ENCODE data around the gene SYNDIG1.

SYNDIG1 gene

GRCh38 chr20:24691901-24692351 is 222.5 kb downstream of the SYNDIG1 start:
- no peak for DNase-seq (ENCODE audit: low read depth in 2 of 2)

GRCh38 chr20:24692446-24693200 is 223.2 kb downstream of the SYNDIG1 start:
- DNase-seq (ENCODE audit: low read depth in 2 of 2): no peak

- no peak for DNase-seq (ENCODE audit: low read depth in 2 of 2)
Observed at GRCh38 chr20:24693466-24694156, 224.2 kb downstream of the SYNDIG1 start.

DNA sequence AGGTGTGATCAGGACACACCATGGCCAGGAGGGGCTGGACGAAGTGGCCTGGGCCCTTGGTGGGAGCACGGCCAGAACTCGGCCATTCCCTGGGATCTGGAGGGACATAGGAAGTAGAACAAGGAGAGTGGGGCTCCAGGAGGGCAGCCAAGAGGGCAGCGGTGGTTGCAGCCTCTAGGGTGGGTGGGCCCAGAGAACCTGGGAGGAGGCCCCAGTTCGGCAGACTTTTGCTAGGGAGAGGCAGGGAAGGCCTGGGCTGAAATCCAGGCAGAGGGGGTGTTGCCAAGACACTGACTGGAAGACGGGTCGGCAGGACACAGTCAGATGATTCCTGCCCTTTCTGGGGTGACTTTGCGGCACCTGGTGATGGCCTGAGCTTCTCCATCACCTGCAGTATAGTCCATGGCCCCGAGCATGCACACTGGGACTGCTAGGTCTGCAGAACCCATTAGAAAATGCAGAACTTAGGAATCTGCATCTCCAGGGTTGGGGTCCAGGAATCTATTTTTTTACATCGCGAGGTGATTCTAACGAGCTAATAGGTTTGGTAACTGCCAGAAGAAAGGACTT is 224.8 kb downstream of the SYNDIG1 start:
- no peak for DNase-seq (ENCODE audit: low read depth in 2 of 2)

DNA sequence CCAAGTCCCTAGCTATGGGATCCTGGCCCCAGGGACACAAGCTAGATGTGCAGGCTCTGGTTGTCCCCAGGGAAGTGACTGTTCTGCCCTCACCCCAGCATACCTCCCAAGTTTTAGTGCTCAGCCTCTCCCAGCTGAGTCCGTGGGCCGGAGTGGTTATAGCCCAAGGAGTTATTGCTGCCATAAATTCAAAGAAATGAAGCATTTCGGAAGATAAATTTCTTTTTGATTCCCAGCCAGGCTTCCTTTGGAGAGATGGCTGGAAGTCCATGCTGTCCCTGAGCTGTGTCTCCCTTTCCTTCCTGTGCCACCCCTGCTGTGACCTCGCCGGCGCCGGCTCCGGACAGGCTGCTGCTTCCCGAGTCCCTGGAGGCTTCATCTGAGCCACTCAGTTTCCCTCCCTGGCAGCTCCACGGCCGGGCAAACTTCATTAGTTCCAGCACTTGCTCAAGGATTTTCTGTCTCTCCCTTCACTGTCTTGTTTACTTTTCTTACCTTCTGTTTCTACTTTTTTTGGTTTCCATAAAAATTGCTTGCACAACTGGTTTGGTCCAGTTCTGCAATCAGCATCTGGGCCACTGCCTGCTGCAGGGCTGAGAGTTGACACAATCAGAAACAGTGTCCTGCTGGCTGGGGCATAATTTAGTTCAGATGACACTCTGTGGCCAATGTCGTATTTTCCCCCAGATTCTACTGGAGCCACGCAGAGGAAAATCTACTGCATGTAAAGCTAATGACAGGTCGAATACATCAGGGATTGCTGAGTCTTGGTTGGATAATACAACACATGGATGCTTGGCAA is 225.5 kb downstream of the SYNDIG1 start:
- no peak for DNase-seq (ENCODE audit: low read depth in 2 of 2)

DNA sequence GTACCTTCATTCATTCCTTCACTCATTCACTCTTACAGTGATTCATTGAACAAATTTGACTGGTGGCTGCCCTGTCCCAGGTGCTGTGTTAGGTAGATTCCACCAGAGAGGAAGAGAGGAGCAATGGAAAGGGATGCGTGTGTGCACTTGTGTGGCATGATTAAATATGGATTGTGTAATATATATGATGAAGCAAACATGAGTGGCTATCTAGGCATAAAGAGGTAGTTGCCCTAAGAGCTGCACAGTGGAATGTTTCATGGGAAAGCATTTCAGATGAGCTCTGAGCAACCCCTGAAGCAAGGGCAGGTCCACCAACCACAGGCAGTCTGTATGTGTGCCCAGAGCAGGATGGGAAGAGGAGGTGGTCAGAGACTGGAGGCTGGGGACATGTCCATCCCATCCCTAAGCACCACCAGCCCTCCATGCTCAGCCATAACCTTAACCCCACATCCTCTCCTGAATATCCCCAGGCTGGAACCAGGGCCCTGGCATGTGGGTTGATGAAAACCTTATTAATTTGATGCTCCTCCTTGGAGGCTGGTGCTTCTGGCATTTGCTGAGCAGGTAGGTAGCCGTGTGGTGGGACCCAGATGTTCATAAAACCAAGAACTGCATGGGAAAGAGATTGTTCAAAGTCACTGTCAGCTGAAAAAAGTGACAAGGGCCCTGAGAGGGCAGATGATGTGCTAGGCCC is 226.2 kb downstream of the SYNDIG1 start:
- DNase-seq (ENCODE audit: low read depth in 2 of 2): no peak

GRCh38 chr20:24696396-24696795 is 227.0 kb downstream of the SYNDIG1 start:
- DNase-seq (ENCODE audit: low read depth in 2 of 2): no peak

DNA sequence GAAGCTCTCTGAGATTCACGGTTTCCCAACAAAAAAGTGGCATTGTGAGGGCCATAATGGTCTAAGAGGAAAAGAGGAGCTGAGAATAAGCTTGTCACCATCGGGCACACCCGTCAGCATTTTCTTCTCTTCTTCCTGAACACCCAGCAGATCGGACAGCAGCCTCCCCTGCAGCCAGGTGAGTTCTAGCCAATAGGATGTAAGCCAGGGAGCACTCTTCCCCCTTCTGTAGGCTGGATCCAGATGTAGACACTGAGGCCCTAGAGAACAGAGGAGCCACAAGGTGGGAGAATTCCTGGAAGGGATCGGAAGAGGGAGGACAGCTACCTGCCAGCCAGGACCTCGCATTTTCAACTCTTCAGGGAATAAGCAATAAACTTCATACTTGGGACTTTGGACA is 228.0 kb downstream of the SYNDIG1 start:
- DNase-seq (ENCODE audit: low read depth in 2 of 2): no peak

- no peak for DNase-seq (ENCODE audit: low read depth in 2 of 2)
Observed at GRCh38 chr20:24698189-24698588, 228.8 kb downstream of the SYNDIG1 start.

DNA sequence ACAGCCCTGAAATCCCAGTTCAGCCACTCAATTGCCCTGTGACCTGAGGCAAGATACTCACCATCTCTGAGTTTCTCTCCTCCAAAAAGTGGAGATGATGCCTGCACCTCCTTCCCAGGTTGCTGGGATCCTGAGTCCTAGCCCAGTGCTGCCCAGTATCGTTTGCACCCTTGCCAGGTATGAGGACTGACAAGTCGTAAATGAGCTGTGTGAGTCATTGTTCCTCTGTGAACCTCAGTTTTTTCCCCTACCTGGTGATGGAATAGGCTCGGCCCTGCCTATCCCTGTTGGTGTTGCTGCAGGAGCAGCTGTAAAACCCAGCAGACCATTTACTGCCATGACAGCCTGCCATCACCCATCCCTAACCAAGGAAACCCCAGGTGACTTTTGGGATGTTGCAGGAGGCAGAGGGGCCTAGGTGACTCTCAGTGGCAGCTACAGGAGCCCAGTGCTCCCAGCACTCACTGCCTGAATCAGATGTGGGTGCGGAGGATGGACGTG is 229.3 kb downstream of the SYNDIG1 start:
- no peak for DNase-seq (ENCODE audit: low read depth in 2 of 2)

DNA sequence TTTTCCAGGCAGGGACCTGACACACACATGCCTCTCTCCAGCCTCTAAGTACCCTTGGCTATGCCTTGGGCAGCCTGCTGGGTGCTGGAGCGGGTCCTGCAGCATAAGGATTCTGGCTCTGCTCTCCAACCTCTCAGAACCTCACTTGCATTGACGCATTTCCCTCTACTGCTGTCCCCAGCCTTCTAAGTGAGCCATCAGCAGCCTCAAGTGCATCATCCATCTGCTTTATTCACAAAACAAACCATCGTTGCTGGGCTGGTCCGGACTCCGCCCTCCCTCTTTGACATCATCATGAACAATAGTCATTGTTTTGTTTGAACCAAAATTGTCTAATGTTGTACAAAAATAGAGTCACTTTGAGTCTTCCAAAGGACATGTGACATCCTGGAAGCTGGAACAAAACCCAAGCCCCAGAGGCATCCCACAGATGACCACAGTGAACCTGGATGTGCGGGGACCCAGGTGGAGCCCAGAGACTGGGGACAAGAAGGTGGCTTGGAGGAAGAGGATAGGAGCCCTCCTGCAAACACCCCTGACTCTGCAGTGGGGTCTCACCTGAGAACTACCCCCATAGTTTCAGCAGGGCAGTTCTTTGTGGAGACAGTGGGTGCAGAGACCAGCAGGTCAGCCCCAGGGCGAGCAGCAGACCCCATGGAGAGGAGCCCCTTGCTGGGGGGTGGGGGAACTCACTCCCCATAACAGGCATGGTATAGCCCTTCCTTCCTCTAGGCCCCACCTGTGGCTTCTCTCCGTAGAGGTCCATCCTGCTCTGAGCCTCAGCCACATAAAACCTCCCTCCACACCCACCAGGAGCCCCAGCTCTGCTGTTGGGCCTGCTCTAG is 230.1 kb downstream of the SYNDIG1 start:
- no peak for DNase-seq (ENCODE audit: low read depth in 2 of 2)

DNA sequence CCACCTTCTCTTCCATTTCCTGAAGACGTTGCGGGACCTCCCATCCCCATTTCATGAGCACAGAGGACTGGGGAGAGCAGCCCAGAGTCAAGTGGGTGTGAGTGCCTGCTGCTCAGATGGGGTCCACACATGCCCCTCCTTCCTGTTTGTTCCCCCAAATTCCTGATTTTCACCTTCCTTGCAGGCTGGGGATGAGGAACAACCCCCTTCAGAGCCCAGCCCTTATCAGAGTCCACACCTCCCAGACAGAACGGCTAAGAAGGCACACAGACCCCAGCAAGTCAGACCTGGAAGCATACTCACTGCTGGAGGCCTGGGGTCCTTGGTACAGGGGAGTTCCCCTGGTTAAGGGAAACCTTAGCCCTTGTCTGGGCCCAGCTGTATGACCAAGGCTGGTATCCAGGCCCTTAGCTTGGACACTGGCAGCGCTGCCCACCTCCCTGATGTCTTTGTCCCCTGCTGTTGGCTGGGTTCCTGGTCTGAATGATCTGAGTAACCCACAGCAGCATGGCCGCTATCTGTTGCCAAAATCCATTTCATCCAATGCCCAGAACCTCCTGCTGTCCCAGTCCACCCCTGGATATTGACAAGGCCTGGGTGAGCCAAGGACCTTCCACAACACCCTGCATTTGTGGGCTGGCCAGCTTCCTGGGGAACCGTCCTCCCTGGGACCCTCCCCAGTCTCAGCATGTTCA is 230.9 kb downstream of the SYNDIG1 start:
- no peak for DNase-seq (ENCODE audit: low read depth in 2 of 2)

DNA sequence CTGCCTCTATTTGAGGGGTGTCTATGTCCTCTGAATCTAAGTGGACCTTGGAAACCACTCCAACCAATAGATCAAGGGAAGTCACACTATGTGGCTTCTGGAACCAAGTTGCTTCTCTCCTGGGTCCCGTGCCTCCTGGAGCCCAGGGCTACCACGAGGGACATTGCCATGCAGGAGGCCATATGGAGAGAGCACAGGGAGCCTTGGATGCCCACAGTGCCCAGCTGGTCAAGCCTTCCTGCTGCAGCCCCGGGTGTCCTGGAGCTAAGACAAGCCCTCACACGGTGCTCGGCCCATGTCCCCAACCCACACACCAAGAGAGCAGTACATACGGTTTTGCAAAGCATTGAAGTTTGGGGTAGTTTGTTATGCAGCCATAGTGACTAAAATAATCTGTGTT is 231.6 kb downstream of the SYNDIG1 start:
- no peak for DNase-seq (ENCODE audit: low read depth in 2 of 2)

DNA sequence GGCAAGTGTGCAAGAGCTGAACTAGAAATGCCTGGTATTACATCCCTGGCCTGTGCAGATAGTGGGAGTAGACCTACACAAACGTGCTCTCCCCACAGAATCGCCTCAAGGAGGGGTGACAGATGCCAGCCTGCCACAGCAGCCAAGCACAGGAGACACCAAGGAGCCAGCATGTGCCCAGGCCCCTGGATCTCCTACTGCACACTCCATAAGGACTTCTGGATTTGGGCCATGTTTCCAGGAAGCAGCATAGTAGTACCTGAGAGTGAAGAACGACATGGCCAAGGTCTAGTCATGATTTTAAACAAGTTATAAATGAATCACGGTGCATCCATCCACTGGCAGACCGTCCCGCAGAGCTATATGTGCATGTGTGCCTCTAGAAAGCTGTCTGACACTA is 232.2 kb downstream of the SYNDIG1 start:
- no peak for DNase-seq (ENCODE audit: low read depth in 2 of 2)

DNA sequence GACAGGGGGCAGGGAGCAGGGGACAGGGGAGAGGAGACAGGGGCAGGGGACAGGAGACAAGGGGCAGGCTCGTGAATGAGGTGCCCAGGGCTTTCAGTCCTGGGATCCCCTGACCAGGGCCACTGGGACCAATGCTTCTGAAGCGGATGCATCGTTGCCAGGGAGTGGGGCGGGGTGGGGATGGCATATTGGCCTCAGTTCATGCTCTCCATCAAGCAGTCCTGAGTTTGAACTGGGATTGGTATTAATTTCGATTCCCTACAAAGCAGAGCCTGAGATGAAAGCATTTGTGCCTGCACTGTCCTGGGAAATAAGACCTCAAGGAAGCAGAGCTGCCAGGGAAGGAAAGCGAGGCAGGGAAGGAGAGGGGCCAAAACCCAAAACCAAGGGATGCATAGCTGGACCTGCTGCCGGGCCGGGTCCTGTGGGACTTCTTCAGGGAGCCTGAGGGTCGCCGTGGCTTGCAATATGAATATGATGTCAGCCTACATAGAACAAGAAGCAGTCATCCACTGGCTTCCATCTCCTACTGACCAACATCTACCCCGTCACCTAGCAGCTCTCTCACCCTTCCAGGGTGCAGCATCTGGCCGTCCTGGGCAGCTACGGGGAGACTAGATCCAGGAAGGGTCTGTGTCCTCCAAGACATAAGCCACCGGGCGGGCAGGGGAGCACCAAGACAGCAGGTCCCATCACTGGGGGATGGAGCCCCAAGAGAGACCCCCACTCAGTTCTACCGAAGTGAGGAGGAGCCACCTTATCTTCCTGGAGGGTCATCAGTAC is 233.3 kb downstream of the SYNDIG1 start:
- no peak for DNase-seq (ENCODE audit: low read depth in 2 of 2)

GRCh38 chr20:24703284-24703610 is 233.8 kb downstream of the SYNDIG1 start:
- DNase-seq (ENCODE audit: low read depth in 2 of 2): no peak

- no peak for DNase-seq (ENCODE audit: low read depth in 2 of 2)
Observed at GRCh38 chr20:24704899-24705298, 235.5 kb downstream of the SYNDIG1 start.

DNA sequence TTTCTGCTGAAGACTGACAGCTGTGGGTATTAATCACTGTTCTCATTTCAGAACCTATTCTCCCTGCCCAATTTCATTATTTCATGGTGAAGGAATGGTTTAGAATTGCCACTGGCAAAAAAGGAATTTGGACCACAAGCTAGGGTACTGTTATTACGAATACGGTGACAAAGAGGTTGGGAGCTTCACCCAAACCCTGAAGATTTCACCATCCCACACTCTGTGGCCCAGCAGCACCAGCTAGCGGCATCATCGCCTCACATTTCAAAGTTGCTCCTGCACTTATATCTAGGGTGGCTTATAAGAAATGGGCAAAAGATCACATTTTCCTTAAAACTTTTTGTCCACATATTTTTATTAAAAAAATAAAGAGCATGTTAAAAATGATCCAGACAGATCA is 236.1 kb downstream of the SYNDIG1 start:
- DNase-seq (ENCODE audit: low read depth in 2 of 2): no peak
